ENCODE results near the gene EIF4G3.

GRCh38 chr1:21216835-21217811, 40.4 kb upstream of the EIF4G3 start:
- peak; percentile 78 for TF ChIP-seq CTCF (IDR thresholded peaks at IDR 0.05)
- TF ChIP-seq EZH2 (IDR thresholded peaks at IDR 0.05; ENCODE audit: borderline replicate concordance, insufficient read depth, low read depth, low read length, poor library complexity, severe bottlenecking) = no peak
